Muscle of back (tissue), 11 donors: ENCODE results near the gene HOXB3. TPM values are rescaled to one million over a fixed set of nuclear protein-coding genes. Genes with fewer than 3 reads are reported as not detected.

ENCODE experiments used
- DNase-seq, 3 donors: peaks; one replicate each; pipeline versions ENCODE4 v3.0.0 to v3.0.0-alpha.2; 2013
- polyA plus RNA-seq, 10 donors: library from polyadenylated mRNA; unstranded; fragments of 120-200 nt; gene quantifications; one replicate each; pipeline ENCODE4 v1.2.1, GENCODE V29; 2013; ENCODE audit not compliant: insufficient read length in 10 of 10

HOXB3 gene
- polyA plus RNA-seq, 10 donors = 10.4 to 39.0 (median 24.4) TPM

DNA sequence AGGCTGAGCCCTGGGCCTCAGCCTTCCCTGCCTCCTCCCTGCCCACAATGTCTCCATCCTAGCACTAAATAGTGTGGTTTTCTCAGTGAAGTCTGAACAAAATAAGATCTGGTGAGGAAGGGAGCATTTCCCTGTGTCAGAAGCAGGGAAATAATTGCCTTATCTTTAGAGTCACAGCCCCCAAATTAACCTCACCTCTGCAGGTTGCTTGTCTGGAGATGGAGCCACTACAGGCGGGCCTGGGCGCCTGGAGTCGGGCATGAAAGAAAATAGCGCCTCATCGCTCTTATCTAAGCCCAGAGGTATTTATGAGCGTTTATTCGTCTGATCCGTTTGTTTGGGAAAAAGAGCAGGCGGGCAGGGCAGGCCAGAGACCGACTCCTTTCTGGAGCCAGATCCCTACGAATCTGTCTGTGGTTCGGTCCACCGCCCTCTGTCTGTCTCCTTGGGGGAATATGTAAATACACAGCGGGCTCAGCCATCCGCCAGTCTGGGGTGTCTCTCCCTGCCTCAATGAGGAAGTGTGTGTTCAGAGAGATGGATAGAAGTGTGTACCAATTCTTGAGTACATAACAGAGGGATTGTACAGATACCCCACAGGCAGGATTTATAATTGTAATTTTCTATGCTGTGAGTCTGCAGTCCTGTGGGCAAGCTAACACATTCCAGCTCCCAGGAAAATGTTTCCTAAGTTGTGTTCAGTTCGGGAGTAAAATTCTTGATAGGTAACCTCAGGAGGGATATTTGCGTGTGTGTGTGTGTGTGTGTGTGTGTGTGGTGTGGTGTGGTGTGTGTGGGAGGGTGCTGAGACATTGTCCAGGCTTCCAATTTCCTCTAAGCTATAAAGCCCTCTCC, 10.4 kb upstream of the HOXB3 start:
- no peak for DNase-seq

GRCh38 chr17:48599354-48599753, 9.3 kb upstream of the HOXB3 start:
- no peak for DNase-seq

GRCh38 chr17:48598736-48599135, 8.7 kb upstream of the HOXB3 start:
- DNase-seq = no peak

GRCh38 chr17:48597778-48598631, 8.0 kb upstream of the HOXB3 start:
- DNase-seq = peak in 1 of 3 donors; percentile 78

GRCh38 chr17:48597528-48597777, 7.4 kb upstream of the HOXB3 start:
- DNase-seq = no peak

DNA sequence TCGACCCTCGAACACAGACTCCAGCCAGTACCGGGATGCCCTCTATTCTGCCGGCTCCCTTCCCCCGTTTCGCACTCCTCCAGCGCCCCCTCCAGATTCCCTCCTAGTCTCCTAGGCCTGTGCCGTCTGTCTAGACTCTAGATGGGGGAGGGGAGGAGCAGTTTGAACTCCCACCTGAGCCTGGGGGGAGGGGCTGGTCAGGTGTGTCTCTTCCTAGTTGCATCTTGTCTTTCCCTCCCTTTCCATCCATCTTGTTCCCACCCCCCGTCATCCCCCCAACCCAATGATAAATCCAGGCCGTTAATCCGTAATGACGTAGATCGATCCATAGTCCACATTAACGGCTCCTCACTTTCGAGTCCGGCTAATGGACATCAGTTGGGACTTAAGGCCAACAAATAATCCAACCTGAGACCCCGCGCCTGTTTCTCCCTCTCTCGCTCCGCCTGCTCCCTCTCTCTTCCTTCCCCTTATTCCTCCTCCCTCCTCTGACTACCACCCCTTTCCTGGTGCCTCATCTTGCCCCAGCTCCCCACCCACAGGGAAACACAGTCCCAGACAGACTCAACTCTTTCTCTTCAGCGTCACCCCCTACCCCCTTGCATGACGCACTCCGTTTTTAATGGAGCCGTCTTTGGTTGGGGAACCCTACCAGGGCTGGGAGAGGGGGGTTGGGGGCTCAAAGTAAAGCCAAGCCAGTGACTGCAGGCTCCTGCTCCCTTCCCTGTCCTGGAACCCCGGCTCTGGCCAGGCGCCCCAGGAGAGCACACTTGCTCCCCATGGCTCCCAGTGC, 6.9 kb upstream of the HOXB3 start:
- no peak for DNase-seq

- peak in 1 of 3 donors; percentile 32 for DNase-seq
These were observed 6.1 kb upstream of the HOXB3 start for GRCh38 chr17:48596000-48596734.

DNA sequence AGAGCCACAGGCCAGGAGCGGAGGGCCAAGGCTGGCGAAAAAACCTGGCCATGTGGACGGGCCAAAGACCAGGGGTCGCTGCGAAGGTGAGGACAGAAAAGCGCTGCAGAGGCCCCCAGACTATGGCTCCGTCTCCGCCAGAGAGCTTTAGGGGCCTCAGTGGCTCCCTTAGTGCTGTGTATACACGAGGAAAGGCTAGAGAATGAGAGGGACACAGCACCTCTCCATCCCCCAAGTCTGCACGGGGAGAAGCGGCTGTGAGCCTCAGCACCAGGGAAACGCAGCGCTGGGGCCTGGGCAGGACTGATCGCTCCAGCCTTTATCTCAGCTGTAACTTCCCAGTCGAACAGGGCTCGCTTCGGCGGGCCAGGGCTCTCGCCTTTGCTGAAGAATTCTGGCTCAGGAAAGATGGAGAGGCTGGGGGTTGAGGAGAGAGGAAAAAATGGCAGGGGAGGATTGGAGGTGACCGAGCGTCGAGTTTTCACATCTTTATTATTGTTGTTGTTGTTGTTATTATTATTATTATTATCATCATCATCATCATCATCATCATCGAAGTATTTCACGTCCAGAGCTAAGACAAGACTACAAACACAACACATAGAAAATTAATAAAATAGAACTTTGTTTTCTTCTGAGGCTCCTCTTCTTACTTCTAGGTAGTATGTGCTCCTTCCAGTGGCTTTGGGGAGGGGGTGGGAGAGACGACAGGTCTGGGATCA, 5.4 kb upstream of the HOXB3 start:
- no peak for DNase-seq

DNA sequence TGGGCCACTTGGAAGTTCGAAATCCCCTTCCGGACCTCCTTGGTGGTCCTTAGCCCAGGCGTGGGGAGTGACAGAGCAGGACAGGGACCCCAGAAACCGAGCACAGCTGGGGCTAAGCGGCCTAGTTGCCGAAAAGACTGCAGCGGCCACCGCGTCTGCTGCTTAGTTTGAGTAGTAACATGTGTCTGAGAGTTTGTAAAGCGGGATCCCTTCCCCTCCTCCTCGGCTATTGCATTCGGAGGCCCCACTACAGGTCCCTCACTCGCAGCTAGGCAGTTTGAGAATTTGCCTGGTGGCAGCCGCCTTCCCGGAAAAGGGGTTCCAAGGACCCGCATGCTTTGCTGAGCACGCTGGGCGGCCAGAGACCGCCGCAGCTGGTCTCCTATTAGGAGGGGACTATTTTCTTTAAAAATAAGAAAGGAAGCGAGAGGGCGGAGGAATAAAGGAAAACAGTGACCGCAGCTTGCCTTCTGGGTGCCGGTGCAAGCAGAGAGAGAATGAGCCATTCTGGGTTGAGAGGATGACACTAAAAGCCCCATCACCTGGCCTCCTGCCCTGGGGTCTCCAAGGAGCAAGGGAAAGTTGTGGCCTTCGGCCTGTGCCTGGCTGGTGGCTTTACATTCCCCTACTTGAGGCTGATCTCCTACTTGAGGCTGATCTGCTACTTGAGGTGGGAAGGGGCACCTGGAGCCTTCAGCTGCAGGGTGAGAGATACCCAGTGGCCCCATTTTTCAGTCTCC, 4.7 kb upstream of the HOXB3 start:
- DNase-seq = no peak

DNA sequence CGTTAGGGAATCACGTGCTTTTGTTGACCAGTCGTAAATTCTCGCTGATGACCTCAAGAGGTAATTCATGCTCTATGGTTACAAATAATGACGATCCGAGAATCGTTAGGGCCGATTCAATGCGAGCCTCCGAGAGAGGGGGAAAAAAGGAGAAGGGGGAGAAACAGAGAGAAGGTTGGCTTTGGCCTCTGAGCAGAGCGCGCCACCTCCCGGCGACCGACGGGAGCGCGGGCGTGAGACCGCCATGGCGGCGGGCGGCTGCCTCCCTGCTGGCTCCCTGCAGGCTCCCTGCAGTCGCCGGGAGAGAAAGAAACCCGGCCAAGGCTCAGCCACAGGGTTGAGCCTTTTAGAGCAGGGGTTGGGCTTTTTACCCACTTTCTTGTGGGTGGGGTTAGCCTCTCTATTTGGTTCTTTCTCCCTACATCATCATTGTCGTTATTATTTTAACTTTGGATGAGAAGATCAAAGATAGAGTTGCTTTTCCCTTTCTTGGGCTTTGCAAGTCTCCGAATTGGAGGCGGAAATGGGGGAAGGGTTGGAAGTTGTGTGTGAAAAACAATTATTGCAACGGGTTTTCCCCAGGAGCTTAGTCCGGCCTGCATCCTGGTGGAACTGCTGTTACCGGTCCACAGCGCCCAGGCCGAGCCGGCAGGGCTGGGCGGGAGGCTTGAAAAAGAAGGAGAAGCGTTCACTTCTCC, 3.9 kb upstream of the HOXB3 start:
- peak; percentile 88 to 95 (median 91) for DNase-seq

GRCh38 chr17:48593126-48593829, 3.2 kb upstream of the HOXB3 start, which contains the start of gene HOXB5:
Gene HOXB5 (minus strand): TSS chr17:48593779. CDS start chr17:48593682, 97 bp downstream.
- DNase-seq = peak in 1 of 3 donors; percentile 57

- no peak for DNase-seq
These were observed 2.5 kb upstream of the HOXB3 start for GRCh38 chr17:48592577-48592976.

- DNase-seq = no peak
These were observed 2.0 kb upstream of the HOXB3 start for GRCh38 chr17:48592057-48592514.

DNA sequence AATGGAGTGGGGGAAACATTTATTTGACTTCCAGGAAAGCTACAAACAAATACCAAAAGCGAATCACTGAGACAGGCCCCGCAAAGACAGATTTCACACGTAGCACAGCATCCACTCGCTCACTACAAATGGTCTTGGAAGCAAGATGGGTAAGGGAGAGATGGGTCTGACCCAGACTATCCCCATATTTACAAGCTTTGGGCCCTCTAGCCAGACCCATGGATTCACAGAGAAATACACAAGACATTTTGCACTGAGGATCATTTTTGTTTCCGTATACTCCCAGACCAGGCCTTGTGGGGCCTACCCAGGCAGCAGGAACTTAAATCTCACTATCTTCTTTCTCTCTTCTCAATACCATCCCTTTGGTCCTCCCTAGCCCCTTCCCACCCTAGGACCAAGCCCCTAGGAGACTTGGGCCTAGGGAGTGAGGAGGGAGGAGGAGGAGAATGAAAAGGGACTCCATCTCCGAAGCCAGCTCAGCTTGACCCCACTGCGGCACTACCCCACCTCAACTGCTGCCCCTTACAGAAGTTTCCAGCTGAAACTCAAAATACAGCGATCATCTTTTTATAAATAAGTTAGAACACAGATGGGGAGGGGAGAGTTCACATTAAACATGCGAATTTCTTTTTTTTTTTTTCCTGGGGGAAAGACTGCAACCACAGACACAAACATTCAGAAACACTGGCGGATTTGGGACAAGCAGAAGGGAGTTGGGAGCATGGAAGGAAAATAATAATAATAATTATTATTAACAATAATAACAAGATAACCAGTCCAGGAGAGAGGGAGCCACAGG, 1.4 kb upstream of the HOXB3 start:
- no peak for DNase-seq

- no peak for DNase-seq
These were observed 643 bp upstream of the HOXB3 start for GRCh38 chr17:48590607-48591161.

DNA sequence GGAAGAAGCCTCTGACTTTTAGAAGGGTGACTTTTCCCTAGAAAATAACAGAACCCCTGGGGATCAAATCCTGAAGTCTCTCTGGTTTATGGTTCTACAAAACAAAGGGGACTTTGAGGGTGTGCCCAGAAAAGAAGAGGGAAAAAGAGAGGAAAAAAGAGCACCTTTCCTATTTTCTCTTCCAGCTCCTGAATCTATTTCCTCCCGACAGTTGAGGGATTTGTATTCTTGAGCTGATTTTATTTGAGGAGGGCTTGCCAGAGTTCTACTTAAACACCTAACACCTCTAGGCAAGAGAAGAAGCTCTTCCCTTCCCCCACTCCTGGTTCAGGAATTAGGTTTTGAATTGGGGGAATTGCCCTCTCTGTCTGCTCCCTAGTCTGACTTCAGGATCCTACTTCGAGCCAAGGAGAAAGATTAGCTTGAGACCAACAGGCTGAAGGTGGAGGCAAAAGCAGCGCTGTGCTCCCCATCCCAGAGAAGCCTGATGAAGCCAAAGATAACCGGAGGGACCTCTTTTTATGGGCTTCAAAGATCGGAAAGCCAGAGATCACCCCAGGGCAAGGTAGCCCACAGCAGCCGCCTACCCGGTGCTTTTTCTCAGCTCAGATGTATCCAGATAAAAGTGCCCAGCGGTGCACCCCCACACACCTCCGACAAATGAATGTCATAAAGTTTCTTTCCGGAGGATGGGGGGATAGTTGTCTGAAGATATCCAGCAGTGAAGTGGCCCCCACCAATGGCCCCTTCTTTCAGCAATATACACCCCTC, 796 bp downstream of the HOXB3 start:
- no peak for DNase-seq

DNA sequence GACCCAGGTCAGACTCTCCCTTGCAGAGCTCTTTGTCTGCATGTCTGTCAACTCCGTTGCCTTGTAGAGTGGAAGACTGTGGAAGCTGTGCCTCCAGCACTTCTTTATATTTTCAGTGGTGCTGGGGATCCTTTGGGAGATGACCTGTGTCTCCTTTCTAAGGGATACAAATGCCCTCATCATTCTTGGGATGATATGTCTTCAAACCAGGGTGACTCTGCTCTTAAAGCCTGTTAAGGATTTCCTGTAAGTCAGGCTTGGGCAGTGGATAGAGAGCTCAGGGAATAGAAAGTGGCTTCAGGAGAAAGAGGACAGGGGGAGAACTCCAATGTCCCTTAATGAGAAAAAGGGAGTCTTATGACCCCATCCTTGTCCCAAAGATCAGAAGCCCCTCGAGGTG, 1.5 kb downstream of the HOXB3 start:
- DNase-seq = no peak
